ENCODE data around the gene SHROOM2. TPM values are rescaled to one million over a fixed set of nuclear protein-coding genes. Genes with fewer than 3 reads are reported as not detected.

The SHROOM2 gene
- total and polyA plus RNA-seq, 5 donors from 2014 or later = 0.35 TPM; not detected in 4

DNA sequence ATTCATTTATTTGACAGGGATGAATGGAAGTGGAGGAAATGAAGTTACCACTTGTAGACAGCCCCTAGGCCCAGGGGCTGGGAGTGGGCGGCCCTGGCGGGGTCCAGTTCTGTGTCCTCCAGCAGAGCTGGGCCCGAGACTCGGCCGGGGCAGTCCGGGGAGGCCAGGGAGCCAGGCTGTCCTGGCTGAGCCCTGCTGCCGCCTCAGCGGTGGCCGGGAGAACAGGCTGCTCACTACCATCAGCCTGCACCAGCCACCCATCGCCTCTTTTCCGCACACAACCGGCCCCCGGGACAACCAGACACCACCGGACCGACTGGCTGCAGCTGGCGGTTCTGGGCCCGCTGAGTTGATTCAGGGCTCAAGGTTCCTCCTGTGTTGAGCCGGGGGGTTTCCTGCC, 206.5 kb downstream of the SHROOM2 start:
- Histone ChIP-seq H3K27me3 (ENCODE audit: control insufficient read depth, insufficient read depth, low read length) (no peaks in the 10 kb centered on the region), H3K9me3 (ENCODE audit: control insufficient read depth in 2 of 2, low read length in 2 of 2) (no peaks in the 10 kb centered on the region), H3K4me1 (ENCODE audit: control insufficient read depth, insufficient read depth, low read length, poor library complexity, severe bottlenecking) (no peaks in the 10 kb centered on the region), H3K4me3 (ENCODE audit: low read depth, low read length) (no peak overlapping the region), H3K36me3 (ENCODE audit: control insufficient read depth, insufficient read depth, low read length) (no peaks in the 10 kb centered on the region), H3K27ac (ENCODE audit: insufficient read depth, low read length, poor library complexity, severe bottlenecking) (no peak overlapping the region)
- no peak overlapping the region for H3K27ac Mint-ChIP-seq
- H3K36me3 Mint-ChIP-seq = no peaks in the 10 kb centered on the region
- H3K4me3 Mint-ChIP-seq = no peak overlapping the region
- no peaks in the 10 kb centered on the region for H3K9me3 Mint-ChIP-seq
- peaks cover 0 to 4% (median 2%) of the 10 kb centered on the region in 4 donors for H3K4me1 Mint-ChIP-seq
- H3K27me3 Mint-ChIP-seq = no peaks in the 10 kb centered on the region
- ATAC-seq (ENCODE audit: low read depth in 2 of 2) (no peak), DNase-seq (no peak)

DNA sequence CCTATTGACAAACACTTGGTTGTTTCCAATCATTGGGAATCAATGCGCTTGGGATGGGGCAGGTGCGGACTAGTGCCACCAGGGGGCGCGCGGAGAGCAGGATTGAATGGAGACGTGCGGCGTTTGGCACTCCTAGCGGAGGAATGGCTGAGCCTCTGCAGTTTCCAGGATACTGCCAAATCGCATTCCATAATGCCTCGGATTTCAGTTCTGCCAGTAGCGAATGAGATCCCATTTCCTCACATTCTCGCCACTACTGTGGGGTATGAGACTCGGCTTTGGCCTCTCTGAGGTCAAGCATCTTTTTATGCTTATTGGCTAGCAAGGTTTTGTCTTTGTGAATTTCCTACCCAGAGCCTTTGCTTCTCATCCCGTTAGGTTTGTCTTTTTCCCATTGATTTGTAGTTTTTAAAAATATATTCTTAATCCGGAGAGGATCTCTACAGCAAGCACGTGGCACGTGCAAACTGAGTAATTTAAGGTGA, 209.7 kb downstream of the SHROOM2 start:
- Histone ChIP-seq H3K27me3 (ENCODE audit: control insufficient read depth, insufficient read depth, low read length) (no peaks in the 10 kb centered on the region), H3K4me1 (ENCODE audit: control insufficient read depth, insufficient read depth, low read length, poor library complexity, severe bottlenecking) (no peaks in the 10 kb centered on the region), H3K36me3 (ENCODE audit: control insufficient read depth, insufficient read depth, low read length) (no peaks in the 10 kb centered on the region), H3K27ac (ENCODE audit: insufficient read depth, low read length, poor library complexity, severe bottlenecking) (no peak overlapping the region), H3K4me3 (ENCODE audit: low read depth, low read length) (no peak overlapping the region), H3K9me3 (ENCODE audit: control insufficient read depth in 2 of 2, low read length in 2 of 2) (no peaks in the 10 kb centered on the region)
- H3K27ac Mint-ChIP-seq = no peak overlapping the region
- H3K27me3 Mint-ChIP-seq = no peaks in the 10 kb centered on the region
- H3K4me1 Mint-ChIP-seq = peaks cover 0 to 4% (median 4%) of the 10 kb centered on the region in 4 donors
- H3K9me3 Mint-ChIP-seq = no peaks in the 10 kb centered on the region
- ATAC-seq (ENCODE audit: low read depth in 2 of 2) (peak; percentile 79 to 82), DNase-seq (peak; percentile 65 to 70 (median 68))
- H3K36me3 Mint-ChIP-seq = no peaks in the 10 kb centered on the region
- H3K4me3 Mint-ChIP-seq = no peak overlapping the region

DNA sequence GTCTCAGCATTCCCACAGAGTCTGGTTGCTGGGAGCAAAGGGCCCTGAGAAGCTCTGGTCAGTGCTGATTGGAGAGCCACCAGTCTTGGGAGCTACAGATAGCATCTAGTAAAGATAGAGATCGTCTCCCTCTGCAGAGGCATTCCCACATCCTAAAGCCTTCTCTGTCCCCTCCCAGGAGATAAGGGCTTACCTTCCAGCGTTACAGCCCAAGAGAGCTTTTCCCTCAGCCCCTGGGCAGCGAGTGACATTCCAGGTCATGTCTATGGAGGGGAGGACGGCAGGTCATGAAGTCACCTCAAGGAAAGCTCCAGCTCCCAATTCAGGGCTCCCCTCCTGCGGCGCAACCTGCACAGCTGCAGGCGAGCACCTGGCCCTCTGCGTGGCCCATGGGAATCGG, 210.8 kb downstream of the SHROOM2 start:
- H3K27me3 ChIP-seq (ENCODE audit: control insufficient read depth, insufficient read depth, low read length) = no peaks in the 10 kb centered on the region
- H3K4me1 Mint-ChIP-seq = peaks cover 0 to 4% (median 4%) of the 10 kb centered on the region in 4 donors
- no peak overlapping the region for H3K27ac ChIP-seq (ENCODE audit: insufficient read depth, low read length, poor library complexity, severe bottlenecking)
- no peaks in the 10 kb centered on the region for H3K36me3 Mint-ChIP-seq
- ATAC-seq (ENCODE audit: low read depth in 2 of 2) (no peak), DNase-seq (no peak)
- H3K27ac Mint-ChIP-seq = no peak overlapping the region
- H3K36me3 ChIP-seq (ENCODE audit: control insufficient read depth, insufficient read depth, low read length) = no peaks in the 10 kb centered on the region
- H3K4me3 ChIP-seq (ENCODE audit: low read depth, low read length) = no peak overlapping the region
- H3K27me3 Mint-ChIP-seq = no peaks in the 10 kb centered on the region
- H3K9me3 ChIP-seq (ENCODE audit: control insufficient read depth in 2 of 2, low read length in 2 of 2) = no peaks in the 10 kb centered on the region
- H3K4me3 Mint-ChIP-seq = no peak overlapping the region
- no peaks in the 10 kb centered on the region for H3K9me3 Mint-ChIP-seq
- H3K4me1 ChIP-seq (ENCODE audit: control insufficient read depth, insufficient read depth, low read length, poor library complexity, severe bottlenecking) = no peaks in the 10 kb centered on the region

DNA sequence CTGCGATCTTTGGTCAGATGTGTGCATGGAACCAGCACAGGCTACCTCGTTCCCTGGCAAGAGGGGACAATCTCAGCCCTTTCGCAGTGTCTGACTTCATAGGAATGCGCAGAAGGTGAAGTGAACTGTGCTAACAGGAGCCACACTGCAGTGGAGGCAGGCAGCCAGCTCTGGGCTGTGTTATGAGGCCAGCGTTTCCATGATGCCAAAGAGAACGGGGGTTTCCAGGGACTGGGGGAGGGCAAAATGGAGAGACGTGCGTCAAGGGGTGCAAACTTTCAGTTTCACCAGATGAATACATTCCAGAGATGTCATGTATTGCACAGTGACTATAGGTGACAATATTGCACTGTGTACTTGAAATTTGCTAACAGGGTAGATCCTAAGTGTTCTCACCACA, 211.3 kb downstream of the SHROOM2 start:
- Histone ChIP-seq H3K27me3 (ENCODE audit: control insufficient read depth, insufficient read depth, low read length) (no peaks in the 10 kb centered on the region), H3K36me3 (ENCODE audit: control insufficient read depth, insufficient read depth, low read length) (no peaks in the 10 kb centered on the region), H3K9me3 (ENCODE audit: control insufficient read depth in 2 of 2, low read length in 2 of 2) (no peaks in the 10 kb centered on the region), H3K4me3 (ENCODE audit: low read depth, low read length) (no peak overlapping the region), H3K4me1 (ENCODE audit: control insufficient read depth, insufficient read depth, low read length, poor library complexity, severe bottlenecking) (no peaks in the 10 kb centered on the region), H3K27ac (ENCODE audit: insufficient read depth, low read length, poor library complexity, severe bottlenecking) (no peak overlapping the region)
- no peak overlapping the region for H3K27ac Mint-ChIP-seq
- peak; percentile 7 to 32 (median 26) for DNase-seq
- H3K4me1 Mint-ChIP-seq = peaks cover 0 to 4% (median 4%) of the 10 kb centered on the region in 4 donors
- no peaks in the 10 kb centered on the region for H3K27me3 Mint-ChIP-seq
- no peaks in the 10 kb centered on the region for H3K36me3 Mint-ChIP-seq
- ATAC-seq (ENCODE audit: low read depth in 2 of 2) = peak in 1 of 2 donors; percentile 20
- H3K9me3 Mint-ChIP-seq = no peaks in the 10 kb centered on the region
- peak overlapping the region in 1 of 4 donors; percentile 19 for H3K4me3 Mint-ChIP-seq

Other genes starting within 250 kb of the SHROOM2 start
- gene GPR143, start 20.6 kb upstream of the SHROOM2 start, total RNA-seq = not detected
- gene GPR143, start 20.6 kb upstream of the SHROOM2 start, polyA plus RNA-seq = under 1 TPM in 2 of 4 donors, not detected in 2; 0.10 to 0.18 TPM
- gene CLDN34, start 180.9 kb downstream of the SHROOM2 start, total RNA-seq = not detected
- not detected for gene CLDN34, start 180.9 kb downstream of the SHROOM2 start, polyA plus RNA-seq

All from CD4-positive, CD25-positive, alpha-beta regulatory T cell (primary cell).